Heart right ventricle (tissue), 16 donors: ENCODE measurements around the gene CXCL11. TPM values are rescaled to one million over a fixed set of nuclear protein-coding genes. Genes with fewer than 3 reads are reported as not detected.

ENCODE experiments used
- ATAC-seq, 8 donors: fragments of 200-7000 bp; cut with Tn5 transposase; one replicate each; pipeline ENCODE4 v1.9.1; 2020; ENCODE audit warnings: mild to moderate bottlenecking in 8 of 8, moderate library complexity in 8 of 8, moderate number of reproducible peaks in 1 of 8
- DNase-seq, 2 donors: peaks; one replicate each; pipeline ENCODE4 v3.0.0-alpha.2; 2020
- H3K27ac ChIP-seq, 10 donors: fragments of 200-600 bp; sonication (generic) in 2 of 10; one replicate each; pipeline versions ENCODE4 v1.5.0 to v1.8.0; 2020 to 2022; ENCODE audit warnings: mild to moderate bottlenecking in 3 of 10
- H3K27me3 ChIP-seq, 7 donors: fragments of 200-600 bp; one replicate each; pipeline ENCODE4 v1.8.0; 2021 to 2022; ENCODE audit warnings: mild to moderate bottlenecking in 2 of 7
- H3K36me3 ChIP-seq, 9 donors: fragments of 200-600 bp; sonication (generic) in 1 of 9; one replicate each; pipeline versions ENCODE4 v1.5.0 to v1.8.0; 2020 to 2022; ENCODE audit warnings: mild to moderate bottlenecking in 2 of 9
- H3K4me1 ChIP-seq, 9 donors: fragments of 200-600 bp; sonication (generic) in 1 of 9; one replicate each; pipeline versions ENCODE4 v1.5.0 to v1.8.0; 2020 to 2022; ENCODE audit warnings: mild to moderate bottlenecking in 4 of 9
- H3K4me3 ChIP-seq, 10 donors: fragments of 200-600 bp; sonication (generic) in 2 of 10; one replicate each; pipeline versions ENCODE4 v1.5.0 to v1.8.0; 2020 to 2022; ENCODE audit warnings: mild to moderate bottlenecking in 7 of 10, moderate library complexity in 2 of 10
- H3K9me3 ChIP-seq, 11 donors: fragments of 200-600 bp in 10 of 11; sonication (generic) in 2 of 11; one replicate each; pipeline versions ENCODE4 v1.5.0 to v1.8.0; 2013 to 2022; ENCODE audit warnings: mild to moderate bottlenecking in 2 of 11, control low read depth in 1 of 11, moderate library complexity in 1 of 11
- CTCF ChIP-seq, 9 donors: fragments of 200-600 bp; sonication (generic) in 2 of 9; IDR thresholded peaks; one replicate each; pipeline versions ENCODE4 v1.5.0 to v1.8.0; 2021 to 2022; ENCODE audit warnings: antibody characterized with exemption in 9 of 9, mild to moderate bottlenecking in 5 of 9, moderate library complexity in 1 of 9
- WGBS, 2 donors: extraction: QIAGEN DNeasy Blood & Tissue Kit; methylation state at CpG; one replicate each; pipeline ENCODE4 v1.1.7; 2013; ENCODE audit warnings: inconsistent platforms in 1 of 2; 5-methylcytosine and 5-hydroxymethylcytosine counted together
- intact Hi-C, 10 donors: fragments of 100-400 bp; cut with DNase I; formaldehyde crosslinking; loops; one replicate each; pipeline versions ENCODE4 v1.11.1 to v1.14.2; 2022
- polyA plus RNA-seq, 2 donors: library from polyadenylated mRNA; stranded (reverse); fragments of 200-250 nt; gene quantifications; one replicate each; pipeline ENCODE4 v1.2.3, GENCODE V29; 2013
- total RNA-seq, 10 donors: library from RNA; stranded (reverse); fragmentation: NEBNext Ultra II Directional in 3 of 10; extraction: Animal tissue kit (Norgen Biotek cat#: 25700) in 3 of 10; gene quantifications; one replicate each; pipeline versions ENCODE4 v1.2.1 to v1.2.4, GENCODE V29; 2021 to 2023
- donor health status: Arrhythmogenic right ventricular cardiomyopathy.
- donor health status: ischemic (EF 13 %, LVEDD 7.1; RV severe dilation, severe dysfunction).
- donor health status: healthy with polysubstance abuse.
- donor health status: DM: no; HTN: yes; CAD: no.
- donor health status: DM: no; HTN: no; CAD: no.
- donor health status: ischemic (EF 25% LVEDD 6.9; RV normal size, moderate dysfunction).
- donor health status: ischemic (EF 25% LVEDD 5.7; RV mildly dilated, moderate dysfunction).
- donor health status: healthy.
- donor health status: DM: yes; HTN: yes; CAD: no.
- donor health status: Ischemic cardiomyopathy.
- donor health status: ischemic (EF 35%, LVEDD 5.7; RV mildly dilated, moderate dysfunction).
- donor health status: nonischemic (EF 11% LVEDD 7.7; RV severe dilation, severe dysfunction).
- donor health status: DM: yes; HTN: yes; CAD: no.
- donor health status: PGD.
- donor health status: ischemic (EF 29% LVEDD 5.4; RV normal size, mild dysfunction).
- donor health status: nonischemic (EF 23%, LVEDD 6.1; RV moderate dilation, normal function).

The CXCL11 gene
- total and polyA plus RNA-seq, 12 donors = 0.07 to 61.0 (median 0.34) TPM; not detected in 6

GRCh38 chr4:76011700-76012387 lies 24.0 kb downstream of the CXCL11 start:
- TF ChIP-seq CTCF (IDR thresholded peaks at IDR 0.05) = no peak
- H3K4me1 ChIP-seq = peaks cover 2 to 31% (median 20%) of the 10 kb centered on the region in 9 donors
- H3K4me3 ChIP-seq = peak overlapping the region in 5 of 10 donors; percentile 16 to 34 (median 24)
- peak overlapping the region; percentile 57 to 92 (median 83) for H3K27ac ChIP-seq
- 35 to 38% methylated on average over 13 of the region's 13 CpGs for WGBS, 2 donors
- H3K36me3 ChIP-seq = no peaks in the 10 kb centered on the region
- H3K9me3 ChIP-seq = no peaks in the 10 kb centered on the region
- peak; percentile 14 to 79 for DNase-seq
- H3K27me3 ChIP-seq = no peaks in the 10 kb centered on the region
- intact Hi-C loops = loop anchor here in 1 of 10 donors (5.0 kb wide), 1 partner anchor 55 kb away; no protein-coding TSS in a partner anchor
- peak; percentile 64 to 82 (median 76) for ATAC-seq

GRCh38 chr4:76011018-76011670 lies 24.7 kb downstream of the CXCL11 start:
- WGBS, 2 donors = 96 to 97% methylated on average over 31 of the region's 31 CpGs
- intact Hi-C loops = loop anchor here in 1 of 10 donors (5.0 kb wide), 1 partner anchor 56 kb away; no protein-coding TSS in a partner anchor
- peaks cover 2 to 31% (median 20%) of the 10 kb centered on the region in 9 donors for H3K4me1 ChIP-seq
- H3K27me3 ChIP-seq = no peaks in the 10 kb centered on the region
- H3K4me3 ChIP-seq = peak overlapping the region in 4 of 10 donors; percentile 16 to 34 (median 25)
- TF ChIP-seq CTCF (IDR thresholded peaks at IDR 0.05) = no peak
- ATAC-seq (peak in 6 of 8 donors; percentile 7 to 26 (median 16)), DNase-seq (no peak)
- H3K36me3 ChIP-seq = no peaks in the 10 kb centered on the region
- no peaks in the 10 kb centered on the region for H3K9me3 ChIP-seq
- H3K27ac ChIP-seq = peak overlapping the region; percentile 57 to 92 (median 83)

- H3K4me3 ChIP-seq = no peak overlapping the region
- WGBS, 2 donors = 98% methylated on average over 13 of the region's 13 CpGs
- H3K36me3 ChIP-seq = no peaks in the 10 kb centered on the region
- no peaks in the 10 kb centered on the region for H3K27me3 ChIP-seq
- intact Hi-C loops = loop anchor here in 1 of 10 donors (5.0 kb wide), 1 partner anchor 57 kb away; no protein-coding TSS in a partner anchor
- no peak for ATAC-seq
- H3K9me3 ChIP-seq = no peaks in the 10 kb centered on the region
- H3K27ac ChIP-seq = peak overlapping the region in 2 of 10 donors; percentile 86 to 92
- TF ChIP-seq CTCF (IDR thresholded peaks at IDR 0.05) = no peak
- H3K4me1 ChIP-seq = peaks cover 2 to 28% (median 20%) of the 10 kb centered on the region in 9 donors
- no peak for DNase-seq
Observed at GRCh38 chr4:76010576-76010975, 25.3 kb downstream of the CXCL11 start.

GRCh38 chr4:76009311-76009710 lies 26.6 kb downstream of the CXCL11 start:
- intact Hi-C loops = no loop called here
- H3K36me3 ChIP-seq = no peaks in the 10 kb centered on the region
- H3K27me3 ChIP-seq = no peaks in the 10 kb centered on the region
- no peak overlapping the region for H3K27ac ChIP-seq
- H3K4me3 ChIP-seq = no peak overlapping the region
- peaks cover 2 to 28% (median 20%) of the 10 kb centered on the region in 9 donors for H3K4me1 ChIP-seq
- 73 to 83% methylated on average over 5 of the region's 5 CpGs for WGBS, 2 donors
- no peaks in the 10 kb centered on the region for H3K9me3 ChIP-seq
- DNase-seq (no peak), ATAC-seq (no peak)
- no peak for TF ChIP-seq CTCF (IDR thresholded peaks at IDR 0.05)
